ENCODE data around the gene USP53.

DNA sequence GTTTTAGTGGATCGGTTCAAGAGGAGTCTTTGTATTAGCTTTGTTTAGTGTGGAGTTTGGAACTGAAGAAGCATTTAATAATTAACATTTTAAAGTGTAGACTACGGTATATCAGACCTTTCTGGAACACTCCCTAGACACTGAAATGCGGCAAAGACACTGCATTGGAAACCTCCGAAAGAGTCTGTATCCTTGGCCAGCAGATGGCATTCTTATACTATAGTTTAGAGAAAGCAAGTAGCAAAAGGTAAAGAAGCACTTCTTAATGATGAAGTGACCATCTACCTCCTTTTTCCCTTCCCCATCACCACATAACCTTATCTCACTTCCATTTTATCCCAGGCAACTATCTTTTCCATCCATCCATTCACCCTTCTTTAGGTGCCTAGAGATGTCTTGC is 101.8 kb downstream of the USP53 start:
- TF ChIP-seq CTCF (IDR thresholded peaks at IDR 0.05; ENCODE audit: extremely low read depth in 1 of 2, insufficient read depth in 1 of 2, low read depth in 1 of 2, low read length in 2 of 2), result peak; percentile 23 to 41
- TF ChIP-seq EZH2 (IDR thresholded peaks at IDR 0.05; ENCODE audit: borderline replicate concordance, low read depth, low read length, severe bottlenecking), result no peak
- no peak for TF ChIP-seq POLR2AphosphoS5 (IDR thresholded peaks at IDR 0.05; ENCODE audit: insufficient read depth, low read depth, low read length)
- TF ChIP-seq POLR2A (IDR thresholded peaks at IDR 0.05; ENCODE audit: low read depth, low read length), result no peak
- no peak for TF ChIP-seq MAX (IDR thresholded peaks at IDR 0.05; ENCODE audit: insufficient read depth, insufficient read length)
- no peak for TF ChIP-seq MYC (IDR thresholded peaks at IDR 0.05; ENCODE audit: low read depth, low read length)
- no peak for TF ChIP-seq FOS (IDR thresholded peaks at IDR 0.05; ENCODE audit: borderline replicate concordance, insufficient read depth, low read length)
- TF ChIP-seq GATA2 (IDR thresholded peaks at IDR 0.05; ENCODE audit: insufficient read depth, insufficient read length, low read depth, low read length), result no peak
